NB4 (cell line): ENCODE data around the gene ZNF740.

Experiments used
- POLR2A ChIP-seq: IDR thresholded peaks from 2 replicates; pipeline ENCODE4 v1.6.1; 2011; ENCODE audit warnings: mild to moderate bottlenecking; ENCODE audit not compliant: insufficient read length; ENCODE audit errors: extremely low read depth
- TF ChIP-seq, protein P1 (sequence below): IDR thresholded peaks from one replicate; pipeline ENCODE4 v1.5.1; 2012; ENCODE audit warnings: low read depth, low read length
- TF ChIP-seq, protein P2 (sequence below): IDR thresholded peaks from 2 replicates; pipeline ENCODE4 v1.6.1; 2011; ENCODE audit warnings: low read depth, low read length

GRCh38 chr12:53170876-53171724 lies 9.4 kb upstream of the ZNF740 start:
- TF ChIP-seq, protein P1, sequence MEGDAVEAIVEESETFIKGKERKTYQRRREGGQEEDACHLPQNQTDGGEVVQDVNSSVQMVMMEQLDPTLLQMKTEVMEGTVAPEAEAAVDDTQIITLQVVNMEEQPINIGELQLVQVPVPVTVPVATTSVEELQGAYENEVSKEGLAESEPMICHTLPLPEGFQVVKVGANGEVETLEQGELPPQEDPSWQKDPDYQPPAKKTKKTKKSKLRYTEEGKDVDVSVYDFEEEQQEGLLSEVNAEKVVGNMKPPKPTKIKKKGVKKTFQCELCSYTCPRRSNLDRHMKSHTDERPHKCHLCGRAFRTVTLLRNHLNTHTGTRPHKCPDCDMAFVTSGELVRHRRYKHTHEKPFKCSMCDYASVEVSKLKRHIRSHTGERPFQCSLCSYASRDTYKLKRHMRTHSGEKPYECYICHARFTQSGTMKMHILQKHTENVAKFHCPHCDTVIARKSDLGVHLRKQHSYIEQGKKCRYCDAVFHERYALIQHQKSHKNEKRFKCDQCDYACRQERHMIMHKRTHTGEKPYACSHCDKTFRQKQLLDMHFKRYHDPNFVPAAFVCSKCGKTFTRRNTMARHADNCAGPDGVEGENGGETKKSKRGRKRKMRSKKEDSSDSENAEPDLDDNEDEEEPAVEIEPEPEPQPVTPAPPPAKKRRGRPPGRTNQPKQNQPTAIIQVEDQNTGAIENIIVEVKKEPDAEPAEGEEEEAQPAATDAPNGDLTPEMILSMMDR, result no peak
- no peak for TF ChIP-seq POLR2A
- TF ChIP-seq, protein P2, sequence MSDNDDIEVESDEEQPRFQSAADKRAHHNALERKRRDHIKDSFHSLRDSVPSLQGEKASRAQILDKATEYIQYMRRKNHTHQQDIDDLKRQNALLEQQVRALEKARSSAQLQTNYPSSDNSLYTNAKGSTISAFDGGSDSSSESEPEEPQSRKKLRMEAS, result no peak
